ENCODE data around the gene CALCR. TPM values are rescaled to one million over a fixed set of nuclear protein-coding genes. Genes with fewer than 3 reads are reported as not detected.

CALCR gene
- total and polyA plus RNA-seq, 2 of the 4 experiments (the other 2 are of a cell fraction), result not detected

GRCh38 chr7:93375603-93376002 lies 198.9 kb downstream of the CALCR start:
- H2AK9ac ChIP-seq (replicated peaks; ENCODE audit: low read depth, low read length, poor library complexity), result no peak overlapping the region
- no peaks in the 10 kb centered on the region for H3K79me1 ChIP-seq (ENCODE audit: low read depth in 1 of 2, low read length in 2 of 2)
- no peak overlapping the region for H3K9ac ChIP-seq (ENCODE audit: low read depth, low read length)
- no peak overlapping the region for H2AFZ ChIP-seq (replicated peaks; ENCODE audit: low read length, poor library complexity)
- H4K91ac ChIP-seq (ENCODE audit: insufficient read depth, low read depth, low read length), result no peak overlapping the region
- no peak overlapping the region for H3K4me2 ChIP-seq (ENCODE audit: low read depth, low read length)
- H3K36me3 ChIP-seq (ENCODE audit: control insufficient read depth, insufficient read depth, low read length), result no peaks in the 10 kb centered on the region
- ChIA-PET CTCF (interaction anchor here (2.2 kb wide), 1 partner anchor 130 kb away, joined by 29 read pairs; no protein-coding TSS in a partner anchor), POLR2A (ENCODE audit: unreplicated experiment) (no interaction called here)
- no peak overlapping the region for H2BK20ac ChIP-seq (ENCODE audit: low read depth, low read length)
- no TSS peak for BruUV-seq (replicated peaks)
- no peak overlapping the region for H2AK5ac ChIP-seq (ENCODE audit: low read depth, low read length)
- H3K23ac ChIP-seq (ENCODE audit: low read depth, low read length), result no peak overlapping the region
- in situ Hi-C loops (cut with MboI; ENCODE audit: low sequenced_read_pairs) (no loop called here), dilution Hi-C loops (cut with HindIII; ENCODE audit: low sequenced_read_pairs, unreplicated experiment) (no loop called here), intact Hi-C loops (cut with micrococcal nuclease) (loop anchor here (2.0 kb wide), 1 partner anchor 175 kb away; no protein-coding TSS in a partner anchor)
- no peaks in the 10 kb centered on the region for H3K9me3 ChIP-seq (ENCODE audit: control insufficient read depth, insufficient read depth, low read length)
- H3K27ac ChIP-seq (ENCODE audit: insufficient read depth, low read length), result no peak overlapping the region
- H3K4me3 ChIP-seq (ENCODE audit: insufficient read depth, low read depth, low read length), result no peak overlapping the region
- DNase-seq (no peak), ATAC-seq (ENCODE audit: low read depth) (no peak)
- no peak overlapping the region for H3K4ac ChIP-seq (ENCODE audit: low read depth, low read length)
- no peak overlapping the region for H4K5ac ChIP-seq (ENCODE audit: low read depth, low read length)
- no peaks in the 10 kb centered on the region for H4K20me1 ChIP-seq (ENCODE audit: insufficient read depth, low read length)
- no peaks in the 10 kb centered on the region for H3K9me1 ChIP-seq (ENCODE audit: insufficient read depth, low read length)
- H4K8ac ChIP-seq (ENCODE audit: low read depth in 2 of 2, low read length in 2 of 2), result no peak overlapping the region
- H2BK120ac ChIP-seq (ENCODE audit: low read depth, low read length), result no peak overlapping the region
- no peak overlapping the region for H3K14ac ChIP-seq (replicated peaks; ENCODE audit: low read depth, low read length)
- no peak overlapping the region for H3K18ac ChIP-seq (ENCODE audit: low read depth, low read length)
- no peak for TF ChIP-seq SMC3 (IDR thresholded peaks at IDR 0.05; ENCODE audit: low read depth, low read length)
- no peak for TF ChIP-seq POLR2A (IDR thresholded peaks at IDR 0.05; ENCODE audit: low read depth, low read length)
- TF ChIP-seq USF2 (IDR thresholded peaks at IDR 0.05; ENCODE audit: low read depth, low read length), result no peak
- no peak overlapping the region for H2BK15ac ChIP-seq (ENCODE audit: low read depth, low read length)
- peaks cover 8% of the 10 kb centered on the region for H3K27me3 ChIP-seq (ENCODE audit: control insufficient read depth, insufficient read depth, low read length)
- H2BK5ac ChIP-seq (ENCODE audit: low read depth, low read length, poor library complexity, severe bottlenecking), result no peak overlapping the region
- H3K4me1 ChIP-seq (ENCODE audit: control insufficient read depth, insufficient read depth, low read length), result no peaks in the 10 kb centered on the region
- H3K56ac ChIP-seq (ENCODE audit: extremely low read depth, insufficient read depth, low read length), result no peak overlapping the region

Small RNA genes lying within 50 kb of the gene (microRNA-seq; reads per million reads assigned to microRNA genes)
- gene MIR489 (ENCODE audit: insufficient read depth in 1 of 2, insufficient read length in 1 of 2, unreplicated experiment in 1 of 2), result 0 to 4.0 reads per million in 2 experiments
- gene MIR653 (ENCODE audit: insufficient read depth in 1 of 2, insufficient read length in 1 of 2, unreplicated experiment in 1 of 2), result 0 to 17.2 reads per million in 2 experiments

Small RNA genes lying within 50 kb of the gene (small RNA-seq; reads per million reads assigned to genes)
- gene MIR489 (0 to 0.51 (median 0) reads per million in 5 experiments), gene MIR653 (0 reads per million in 5 experiments)

Data from IMR-90 (cell line).